HG02763 (cell line): ENCODE results near the gene PLCB1.
A peak's percentile ranks its signal among the peaks of the same experiment; 100 is the strongest.
"Not testable (repeated sequence)": the region's sequence is repeated elsewhere in the genome, so short reads cannot be mapped to it uniquely, and the experiment has no call there.

ENCODE experiments used
- ATAC-seq: cut with Tn5 transposase; IDR thresholded peaks from one replicate; pipeline ENCODE4 v1.9.1; 2021; ENCODE audit warnings: mild to moderate bottlenecking, moderate library complexity; ENCODE audit not compliant: unreplicated experiment

The PLCB1 gene

GRCh38 chr20:8131598-8132483 lies at the start of gene PLCB1:
Gene PLCB1, plus strand, starts transcription at chr20:8132266. Its CDS starts 386 bp downstream, at chr20:8132652.
- peak; percentile 78 for ATAC-seq

- ATAC-seq: no peak
Observed at GRCh38 chr20:8082989-8083388, 49.1 kb upstream of the PLCB1 start.

- ATAC-seq: no peak
Observed at GRCh38 chr20:8089668-8090067, 42.4 kb upstream of the PLCB1 start.

- ATAC-seq: no peak
Observed at GRCh38 chr20:8094415-8094818, 37.6 kb upstream of the PLCB1 start.

DNA sequence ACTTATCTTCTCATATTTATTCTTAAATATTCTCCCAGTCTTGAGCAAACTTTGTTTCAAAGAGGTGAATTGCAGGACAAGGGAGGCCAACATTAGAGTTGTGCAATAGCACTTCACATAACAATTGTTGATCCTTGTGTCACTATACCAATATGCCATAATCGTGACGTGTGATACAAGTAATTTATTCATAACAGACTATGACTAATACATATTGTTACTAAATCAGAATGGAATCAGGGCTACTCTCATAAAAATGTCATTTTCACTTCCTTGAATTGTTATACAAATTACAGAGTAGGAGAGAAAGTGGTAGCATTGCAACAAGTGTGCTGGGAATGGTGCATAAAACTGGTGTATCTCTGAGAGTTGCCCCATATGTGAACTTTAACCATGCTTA lies 37.2 kb upstream of the PLCB1 start:
- ATAC-seq: no peak

DNA sequence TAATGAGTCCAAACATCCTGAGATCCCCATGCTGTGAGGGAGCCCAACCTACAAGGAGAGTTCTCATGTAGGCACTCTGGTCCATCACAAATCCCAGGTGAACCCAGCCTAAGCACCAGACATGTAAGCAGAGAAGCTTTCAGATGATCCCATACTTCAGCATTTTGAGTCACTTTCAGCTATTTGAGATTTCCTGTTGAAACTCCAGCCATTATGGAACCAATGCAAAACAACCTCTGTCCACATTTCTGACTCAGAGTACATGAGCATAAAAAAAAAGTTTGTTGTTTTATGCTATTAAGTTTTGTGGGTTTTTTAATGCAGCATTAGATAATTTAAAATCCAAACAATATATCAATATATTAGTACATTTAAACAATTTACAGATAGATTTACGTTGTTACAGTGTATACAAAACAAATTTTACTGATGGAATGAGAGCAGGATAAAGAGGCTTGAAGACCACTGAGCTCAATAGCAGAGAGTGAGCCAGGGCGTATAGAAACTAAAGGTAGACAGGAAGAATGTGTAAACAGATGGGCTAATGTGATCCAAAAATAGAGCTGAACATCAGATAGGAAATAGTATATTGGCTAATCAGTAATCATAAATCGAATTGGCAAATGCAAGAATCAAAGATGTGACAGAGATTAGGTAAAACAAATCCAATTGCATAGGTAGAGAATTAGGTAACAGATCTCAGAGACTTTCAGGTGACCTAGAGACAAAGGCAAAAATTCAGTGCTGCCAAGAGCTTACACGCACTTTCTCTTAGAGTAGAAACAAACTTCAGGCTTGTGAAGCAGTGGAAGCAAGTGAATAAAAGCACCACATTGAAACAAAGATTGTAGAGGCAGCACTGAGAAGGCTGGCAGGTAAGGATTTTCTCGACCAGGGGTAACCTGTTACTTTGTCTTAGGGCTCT lies 36.2 kb upstream of the PLCB1 start:
- no peak for ATAC-seq

- ATAC-seq: no peak
Observed at GRCh38 chr20:8097307-8097706, 34.8 kb upstream of the PLCB1 start.

- ATAC-seq: no peak
Observed at GRCh38 chr20:8104252-8104651, 27.8 kb upstream of the PLCB1 start.

DNA sequence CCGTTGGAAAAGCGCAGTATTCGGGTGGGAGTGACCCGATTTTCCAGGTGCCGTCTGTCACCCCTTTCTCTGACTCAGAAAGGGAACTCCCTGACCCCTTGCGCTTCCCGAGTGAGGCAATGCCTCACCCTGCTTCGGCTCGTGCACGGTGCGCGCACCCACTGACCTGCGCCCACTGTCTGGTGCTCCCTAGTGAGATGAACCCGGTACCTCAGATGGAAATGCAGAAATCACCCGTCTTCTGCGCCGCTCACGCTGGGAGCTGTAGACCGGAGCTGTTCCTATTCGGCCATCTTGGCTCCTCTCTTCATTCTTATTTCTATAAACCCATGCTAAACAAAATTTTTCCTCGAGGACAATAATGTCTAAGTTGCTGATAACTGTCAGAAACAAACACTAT lies 17.5 kb upstream of the PLCB1 start:
- not testable (repeated sequence) for ATAC-seq

DNA sequence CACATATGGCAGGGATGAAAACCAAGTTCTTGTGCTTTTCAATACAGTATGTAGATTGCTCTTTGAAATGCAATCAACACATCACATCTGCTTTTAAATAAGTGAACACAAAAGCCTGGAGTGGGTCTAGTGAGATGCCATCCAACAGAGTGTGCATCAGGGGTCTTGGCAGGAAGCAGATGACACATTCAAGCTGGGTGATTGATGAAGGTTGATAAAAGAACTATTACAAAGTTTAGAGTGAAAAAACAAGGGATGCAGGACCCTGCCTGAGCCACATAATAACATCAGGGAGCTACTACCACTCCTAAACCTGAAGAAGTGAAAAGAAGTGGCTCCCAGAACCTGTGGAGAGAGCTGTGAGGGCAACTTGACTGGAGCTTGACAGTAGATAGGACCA lies 16.6 kb upstream of the PLCB1 start:
- ATAC-seq: no peak

DNA sequence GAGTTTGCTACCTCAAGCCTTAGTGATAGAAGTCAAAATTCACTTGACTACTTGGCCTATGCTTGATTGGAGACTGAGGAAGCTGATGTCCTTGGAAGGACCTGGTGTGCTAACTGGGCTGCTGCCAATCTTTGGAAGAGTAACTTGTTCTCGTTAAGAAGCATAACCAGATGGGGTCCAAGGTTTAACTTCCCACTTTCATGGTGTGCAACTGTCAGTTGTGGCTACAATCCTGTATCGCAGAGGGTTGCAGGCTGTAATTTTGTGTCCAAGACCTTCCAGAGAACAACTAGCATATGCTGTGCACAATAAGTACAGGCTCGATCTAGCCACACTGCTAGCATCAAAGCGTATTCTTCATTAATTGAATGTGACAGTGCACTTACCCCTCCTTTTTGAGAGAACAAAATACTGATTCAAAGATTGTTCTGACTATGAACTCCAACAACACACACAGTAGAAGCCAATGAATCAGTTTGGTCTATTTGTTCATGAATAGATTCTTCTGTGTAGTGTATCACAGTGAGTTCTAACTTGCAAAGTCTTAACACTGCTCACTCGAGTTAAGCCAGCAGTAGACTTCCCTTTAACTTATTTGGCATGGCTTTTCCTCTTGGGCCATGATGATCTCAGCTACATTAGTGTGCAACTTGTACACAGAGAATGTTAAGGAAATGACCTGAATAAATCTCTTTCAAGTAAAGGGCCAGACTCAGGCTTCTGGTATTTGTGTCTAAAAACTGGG lies 15.8 kb upstream of the PLCB1 start:
- no peak for ATAC-seq

DNA sequence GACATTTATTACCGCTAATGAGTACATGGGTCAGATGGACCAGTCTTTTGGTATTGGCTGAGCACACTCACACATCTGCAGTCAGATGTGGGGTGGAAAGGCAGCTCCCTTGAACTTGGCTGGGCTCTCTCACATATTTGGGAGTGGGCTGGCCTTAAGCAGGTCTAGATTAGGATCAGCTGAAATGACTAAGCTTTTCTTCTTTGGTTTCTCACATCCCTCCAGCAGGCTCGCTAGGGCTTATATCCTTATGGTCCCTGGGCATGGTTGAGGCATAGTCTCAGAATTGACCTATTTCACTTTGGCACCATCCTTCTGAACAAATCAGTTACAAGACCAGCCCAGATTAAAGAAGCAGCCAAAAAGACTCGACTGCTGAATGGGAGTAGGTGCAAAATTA lies 14.4 kb upstream of the PLCB1 start:
- ATAC-seq: no peak

DNA sequence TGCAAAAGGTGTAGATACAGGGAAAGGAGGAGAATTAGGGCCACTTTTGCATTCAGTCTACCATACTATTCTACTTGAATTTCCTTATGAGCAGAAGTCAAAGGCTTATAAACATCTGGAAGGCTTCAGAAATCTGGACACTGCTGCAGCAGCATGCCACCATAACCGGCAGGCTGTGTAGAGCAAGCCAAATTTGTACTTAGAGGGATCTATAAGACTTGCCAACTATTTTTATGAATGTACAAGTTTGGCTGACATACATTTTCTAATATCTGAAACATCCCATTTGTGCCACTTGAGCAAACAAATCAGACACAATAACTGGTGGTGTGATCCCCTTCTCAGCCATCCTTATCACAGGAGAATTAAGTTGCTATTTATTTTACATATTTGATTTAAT lies 14.0 kb upstream of the PLCB1 start:
- ATAC-seq: no peak

- ATAC-seq: no peak
Observed at GRCh38 chr20:8118760-8119159, 13.3 kb upstream of the PLCB1 start.

GRCh38 chr20:8121666-8122065 lies 10.4 kb upstream of the PLCB1 start:
- ATAC-seq: no peak

DNA sequence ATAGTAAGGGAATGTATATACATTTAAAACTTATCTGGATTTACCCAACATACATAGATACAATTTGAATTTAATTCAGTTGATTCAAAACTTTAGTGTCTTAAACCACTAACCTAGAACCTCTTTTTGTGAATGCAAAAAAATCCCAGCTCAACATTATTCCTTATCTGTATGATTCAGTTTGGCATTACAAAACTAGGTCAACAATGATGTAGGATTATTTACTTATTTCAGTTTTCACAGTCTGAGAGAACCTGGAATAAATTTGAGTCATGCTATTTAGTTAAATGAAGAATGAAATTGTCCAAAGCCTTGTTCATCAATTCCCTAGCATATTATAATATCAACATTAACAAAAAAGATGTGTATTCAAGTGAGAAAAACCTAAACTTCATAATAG lies 7.4 kb upstream of the PLCB1 start:
- no peak for ATAC-seq

DNA sequence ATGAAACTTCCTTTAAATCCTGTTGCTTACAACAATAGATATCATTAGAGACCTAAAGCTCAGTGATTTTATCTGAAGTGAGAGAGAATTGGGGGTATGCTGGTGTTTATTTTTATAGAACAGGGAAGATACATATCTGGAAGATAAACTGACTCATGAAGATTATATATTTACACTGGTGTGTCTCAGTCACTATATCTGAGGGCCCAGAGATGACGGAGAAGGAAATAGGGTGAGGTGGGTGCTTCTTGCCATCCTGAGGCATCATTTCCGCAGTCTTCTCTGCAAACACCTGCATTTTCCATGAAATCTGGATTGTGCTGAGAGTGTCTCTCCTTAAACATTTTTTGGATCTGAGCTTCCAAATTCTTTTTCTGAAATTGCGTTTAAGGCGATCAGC lies 5.9 kb upstream of the PLCB1 start:
- no peak for ATAC-seq

GRCh38 chr20:8126841-8127378 lies 5.2 kb upstream of the PLCB1 start:
- no peak for ATAC-seq

DNA sequence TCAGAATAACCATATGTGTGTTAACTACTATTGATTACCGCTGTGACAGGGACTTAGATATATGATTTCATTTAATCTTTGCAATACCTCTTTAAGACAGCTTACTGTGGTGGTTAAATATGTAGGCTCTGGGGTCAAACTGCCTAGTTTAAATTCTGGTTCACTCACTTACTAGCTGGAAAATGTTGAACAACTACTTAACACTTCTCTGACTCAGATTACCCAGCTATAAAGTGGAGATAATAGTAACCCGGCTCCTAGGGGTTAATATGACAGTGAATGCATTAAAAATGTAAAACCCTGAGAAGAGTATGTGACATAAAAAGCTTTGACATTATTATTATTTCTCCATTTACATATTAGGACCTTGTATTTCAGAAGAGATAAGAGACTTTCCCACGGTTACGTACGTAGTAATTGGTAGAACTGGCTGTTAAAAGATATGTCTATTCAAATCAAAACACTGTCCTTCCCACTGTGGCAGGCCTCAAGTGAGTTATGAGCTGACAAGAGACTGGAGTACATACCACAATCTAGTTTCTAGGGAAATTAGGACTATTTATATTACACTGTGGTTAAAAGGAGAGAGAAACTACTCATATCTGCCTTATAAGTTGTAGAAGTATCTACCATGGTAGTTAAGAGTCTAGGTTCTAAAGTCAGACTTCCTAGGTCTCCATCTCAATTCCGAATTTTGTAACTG lies 4.4 kb upstream of the PLCB1 start:
- peak; percentile 61 for ATAC-seq
